Daoy (cell line): ENCODE results near the gene PDAP1. TPM values are rescaled to one million over a fixed set of nuclear protein-coding genes. Genes with fewer than 3 reads are reported as not detected.
"Not testable (repeated sequence)": the region's sequence is repeated elsewhere in the genome, so short reads cannot be mapped to it uniquely, and the experiment has no call there.

Experiments used
- DNase-seq: peaks from one replicate; pipeline ENCODE4 v3.0.0-alpha.2; 2015; ENCODE audit warnings: low read depth
- total RNA-seq: library from RNA; depleted of rRNA; stranded (reverse); fragments of >200 nt; shearing (Covaris generic); gene quantifications from 2 replicates; pipeline ENCODE4 v1.2.3, GENCODE V29; 2014; rRNA removed

The PDAP1 gene, protein sequence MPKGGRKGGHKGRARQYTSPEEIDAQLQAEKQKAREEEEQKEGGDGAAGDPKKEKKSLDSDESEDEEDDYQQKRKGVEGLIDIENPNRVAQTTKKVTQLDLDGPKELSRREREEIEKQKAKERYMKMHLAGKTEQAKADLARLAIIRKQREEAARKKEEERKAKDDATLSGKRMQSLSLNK
- 263 and 279 TPM in 2 replicates for total RNA-seq

DNA sequence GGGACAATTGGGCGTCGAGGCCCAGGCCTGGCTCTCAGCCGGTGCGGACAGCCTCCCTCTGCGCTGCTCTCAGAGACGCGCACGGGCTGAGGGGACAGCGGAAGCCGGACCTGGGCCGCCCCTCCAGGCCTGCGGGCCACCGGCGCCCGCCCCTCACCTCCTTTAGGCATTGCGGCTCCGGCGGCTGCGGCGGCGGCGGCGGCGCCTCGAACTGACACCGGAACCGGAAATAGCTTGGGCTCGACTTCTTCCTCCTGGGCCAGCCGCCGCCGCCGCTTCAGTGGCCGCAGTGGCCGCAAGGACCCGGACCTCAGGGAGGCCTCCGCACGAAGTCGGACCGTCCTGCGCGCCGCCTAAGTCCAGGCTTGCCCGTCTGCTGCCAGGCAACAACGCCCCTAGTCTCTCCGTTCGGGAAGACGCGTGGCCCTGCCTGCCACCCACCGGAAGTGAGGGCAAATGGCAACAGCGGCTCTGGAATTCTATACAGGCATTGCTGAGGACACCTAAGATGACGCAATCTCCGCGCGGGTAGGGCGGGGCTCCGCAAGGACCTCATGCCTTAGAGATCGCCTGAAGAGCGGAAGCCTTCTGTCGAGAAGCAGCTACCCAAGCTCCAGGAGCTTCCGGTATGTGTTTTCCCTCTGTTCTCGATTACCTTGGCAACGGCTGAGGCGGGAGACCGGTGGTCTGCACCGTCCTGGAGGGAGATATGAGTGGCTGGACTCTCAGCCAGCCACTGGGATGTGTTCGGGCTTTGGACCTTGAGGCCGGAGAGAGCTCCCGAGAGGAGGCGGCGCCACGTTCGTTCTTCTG lies at the start of gene PDAP1, which contains the start of gene BUD31:
Gene PDAP1, minus strand, starts transcription at position 219 of the 813 bp plus-strand sequence. Its CDS starts 49 bp downstream, at position 170.
Gene BUD31, plus strand, starts transcription at position 591 of the 813 bp plus-strand sequence. CDS start 2,124 bp downstream, outside the sequence.
- DNase-seq = peak; percentile 99

DNA sequence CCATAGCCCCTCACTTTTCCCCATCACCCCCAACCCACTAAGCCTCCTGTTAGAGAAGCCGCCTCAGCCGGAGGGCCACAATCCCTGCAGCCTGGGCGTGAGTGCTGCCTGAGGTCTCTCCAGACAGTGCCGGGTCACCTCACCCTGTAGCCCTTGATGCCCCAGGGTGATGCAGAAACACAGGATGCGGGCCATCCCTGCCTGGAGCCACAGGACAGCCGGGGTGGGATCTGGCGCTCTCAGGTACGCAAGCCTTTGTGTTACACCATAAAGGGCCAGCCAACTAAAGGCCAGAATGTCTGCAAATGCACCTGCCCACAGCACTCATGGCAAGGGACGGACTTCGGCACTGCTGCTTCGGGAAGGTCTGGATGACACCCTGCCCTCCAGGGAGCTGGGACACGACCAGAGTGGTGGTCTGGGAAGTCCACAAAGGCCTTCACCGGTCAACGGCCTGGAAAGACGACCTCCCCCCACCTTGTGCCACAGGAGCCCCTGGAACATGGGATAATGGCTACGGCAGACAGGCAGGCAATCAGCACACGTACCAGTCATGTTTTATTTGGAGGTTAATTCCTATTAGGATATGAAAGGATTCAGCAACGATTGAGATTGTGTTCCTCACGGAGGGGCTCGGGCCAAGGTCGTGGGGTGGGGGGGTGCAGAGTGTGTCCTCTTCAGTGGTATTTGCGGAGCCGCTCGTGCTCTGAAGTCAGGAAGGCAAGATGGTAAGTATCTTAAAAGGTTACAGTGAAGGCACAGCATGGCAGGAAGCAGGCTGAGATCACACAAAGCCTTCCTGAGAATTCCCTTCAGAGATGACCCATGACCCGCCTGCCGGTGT lies 49.5 kb upstream of the PDAP1 start:
- DNase-seq = no peak

DNA sequence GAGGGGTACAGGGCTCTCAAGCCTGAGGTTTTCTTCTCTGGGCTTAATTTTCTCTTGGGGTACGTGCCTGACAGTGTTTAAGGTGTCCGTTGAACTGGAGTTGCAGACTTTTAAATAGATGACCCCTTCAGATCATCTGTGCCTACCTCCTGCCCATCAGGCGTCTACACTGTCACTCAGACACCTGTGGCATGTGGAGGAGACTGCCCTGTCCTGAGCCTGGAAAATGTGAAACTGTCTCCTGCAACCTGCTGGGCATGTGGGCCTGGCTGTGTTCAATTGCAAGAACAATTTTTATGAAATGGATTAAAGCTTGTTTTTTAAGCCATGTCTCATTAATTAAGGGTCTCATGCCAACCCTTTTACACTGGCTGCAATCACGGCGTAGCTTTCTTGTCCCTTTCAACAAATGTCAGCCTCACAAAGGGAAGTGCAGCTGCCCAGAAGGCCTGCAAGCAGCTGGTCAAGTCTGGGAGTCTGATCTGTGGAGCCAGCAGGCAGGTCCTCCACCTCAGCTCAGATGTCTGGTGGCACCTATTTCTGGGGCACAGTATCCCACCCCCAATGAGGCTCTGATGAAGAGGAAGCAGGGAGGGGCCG lies 48.8 kb upstream of the PDAP1 start:
- no peak for DNase-seq

DNA sequence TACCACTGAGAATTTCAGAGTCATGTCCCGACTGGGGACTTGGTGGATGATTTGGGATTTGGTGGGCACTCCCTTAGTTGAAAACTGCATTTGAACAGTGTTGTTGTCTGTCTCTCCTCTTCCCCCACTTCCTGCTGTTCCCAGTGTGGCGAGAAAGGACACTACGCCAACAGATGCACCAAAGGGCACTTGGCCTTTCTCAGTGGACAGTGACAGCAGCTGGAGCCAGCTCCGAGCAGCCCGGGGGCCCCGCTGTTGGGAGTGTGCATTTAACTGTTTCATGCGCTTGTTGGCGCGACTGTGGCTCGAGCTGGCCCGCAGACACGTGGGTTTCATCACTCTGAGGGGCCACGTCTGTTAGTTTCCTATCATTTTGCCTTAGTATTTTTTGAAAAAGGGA lies 47.9 kb upstream of the PDAP1 start:
- no peak for DNase-seq

DNA sequence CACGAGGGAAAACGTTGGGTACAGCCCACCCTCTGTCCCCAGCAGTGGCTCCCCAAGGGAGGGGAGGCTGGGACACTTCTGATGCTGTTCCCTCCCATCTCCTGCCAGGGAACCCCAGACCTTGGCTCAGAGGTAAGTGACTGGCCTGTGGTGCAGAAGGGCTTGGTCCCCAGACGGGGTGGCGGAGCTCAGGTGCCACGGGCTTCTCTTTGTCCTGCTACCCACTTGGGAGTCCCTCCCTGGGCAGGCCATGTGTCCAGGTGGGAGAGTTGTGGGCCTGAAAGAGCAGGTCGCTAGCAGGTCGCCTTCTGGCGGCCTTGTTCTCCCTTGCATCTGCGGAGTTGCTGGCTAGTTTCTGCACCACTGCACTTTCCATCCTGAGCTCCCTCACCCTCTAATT lies 47.5 kb upstream of the PDAP1 start:
- no peak for DNase-seq

DNA sequence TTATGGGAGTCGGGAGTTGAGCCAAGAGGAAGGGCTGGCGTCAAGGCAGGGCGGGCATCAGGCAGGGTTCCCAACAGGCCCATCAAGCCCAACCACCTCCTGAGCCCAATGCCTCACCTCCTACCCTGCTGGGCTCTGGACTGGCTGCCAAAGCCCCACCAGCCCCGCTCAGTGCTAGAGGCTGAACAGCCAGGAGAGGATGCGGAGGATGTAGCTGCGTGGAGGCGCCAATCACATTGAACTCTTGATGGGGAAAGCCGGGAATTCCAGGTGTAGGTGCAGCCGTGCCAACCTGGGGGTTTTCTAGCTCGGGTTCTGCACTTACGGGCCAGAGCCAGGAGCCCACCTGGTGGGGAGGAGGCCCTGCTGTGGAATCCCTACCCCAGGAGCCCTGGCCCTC lies 44.7 kb upstream of the PDAP1 start:
- DNase-seq = no peak

DNA sequence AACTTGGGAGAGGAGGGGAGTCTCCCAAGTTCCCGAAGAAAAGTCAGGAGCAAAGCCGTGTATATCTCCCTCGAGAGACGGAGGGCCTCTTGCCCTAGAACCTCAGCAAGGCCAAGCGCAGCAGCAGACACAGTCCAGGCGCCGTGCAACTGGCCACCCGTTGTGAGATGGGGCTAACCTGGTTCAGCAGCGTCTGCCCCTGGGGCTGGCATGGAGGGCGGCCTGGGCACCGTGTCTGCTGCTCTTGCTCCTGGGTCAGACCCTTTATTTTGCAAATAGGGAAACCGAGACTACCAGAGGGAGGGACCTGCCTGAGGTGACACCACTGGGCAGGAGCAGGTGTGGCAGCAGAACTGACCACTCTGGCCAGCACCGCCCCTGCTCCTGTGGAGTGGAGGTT lies 44.1 kb upstream of the PDAP1 start:
- no peak for DNase-seq

DNA sequence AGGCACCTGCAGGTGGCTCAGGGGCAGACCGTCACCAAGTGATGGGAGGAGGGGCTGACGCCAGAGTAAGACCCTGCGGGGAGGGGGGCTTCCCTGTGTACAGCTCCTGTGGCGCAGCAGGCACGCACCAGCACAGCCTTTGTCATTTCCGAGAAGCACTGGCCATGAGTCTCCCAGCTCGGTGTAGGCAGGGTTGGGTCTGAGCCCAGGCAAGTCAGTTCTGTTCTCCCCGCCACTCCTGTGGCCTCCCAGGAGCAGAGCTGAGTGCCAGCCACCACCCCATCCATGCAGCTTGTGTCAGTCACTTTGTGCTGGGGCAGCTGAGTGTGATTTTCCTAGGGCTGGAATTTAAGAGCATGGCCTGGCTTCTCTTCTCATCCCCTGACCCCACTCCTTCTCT lies 43.5 kb upstream of the PDAP1 start:
- no peak for DNase-seq

DNA sequence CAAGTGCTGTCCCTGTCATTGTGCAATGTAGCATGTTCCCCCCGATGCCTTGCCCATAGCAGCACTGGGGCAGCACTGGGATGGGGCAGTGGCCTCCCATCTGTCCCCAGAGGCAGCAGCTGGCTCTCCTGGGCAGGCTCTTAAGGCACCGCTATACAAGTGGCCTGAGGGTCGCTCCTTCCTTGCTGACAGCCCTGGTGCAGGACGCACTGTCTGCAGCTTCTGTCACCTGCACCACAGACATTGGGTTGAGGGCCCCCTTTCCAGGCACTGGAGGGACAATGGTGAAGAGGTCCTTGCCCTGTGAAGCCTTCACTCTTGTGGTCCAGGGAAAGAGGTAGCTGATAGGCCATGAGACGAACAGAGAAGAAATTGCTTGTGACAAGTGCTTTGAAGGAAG lies 40.9 kb upstream of the PDAP1 start:
- DNase-seq = no peak

DNA sequence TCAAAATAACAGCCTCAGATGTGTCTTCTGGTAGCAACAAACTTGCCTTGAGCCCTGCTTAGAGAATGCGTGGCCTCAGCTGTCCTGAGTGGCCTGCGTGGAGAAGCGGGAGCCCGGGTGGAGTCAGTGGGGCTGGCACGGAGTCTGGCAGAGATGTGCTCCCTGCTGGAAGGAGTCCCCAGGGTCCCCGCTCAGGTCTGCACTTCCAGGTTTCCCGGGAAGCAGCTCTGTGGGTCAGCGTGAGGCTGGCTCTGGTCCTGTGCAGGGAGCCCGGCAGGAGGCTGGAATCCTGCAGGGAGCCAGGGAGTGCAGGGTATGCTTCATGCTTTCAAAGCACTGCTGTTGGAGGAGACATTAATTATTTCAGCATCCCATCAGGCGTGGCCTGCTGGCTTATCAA lies 40.5 kb upstream of the PDAP1 start:
- DNase-seq = no peak

DNA sequence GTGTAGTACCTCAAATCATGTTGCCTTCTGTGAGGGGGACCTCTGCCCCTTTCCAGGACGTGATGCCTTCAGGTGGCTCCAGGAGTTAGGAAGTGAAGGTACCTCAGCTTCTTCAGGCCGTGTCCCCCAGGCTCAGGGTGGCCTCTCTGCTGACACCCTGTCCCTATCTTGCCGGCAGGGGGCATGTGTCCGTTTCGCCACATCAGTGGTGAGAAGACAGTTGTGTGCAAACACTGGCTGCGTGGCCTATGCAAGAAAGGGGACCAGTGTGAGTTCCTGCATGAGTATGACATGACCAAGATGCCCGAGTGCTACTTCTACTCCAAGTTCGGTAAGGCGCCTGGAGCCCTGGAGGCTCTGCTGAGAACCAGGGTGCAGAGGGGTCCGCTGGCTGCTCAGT lies 39.5 kb upstream of the PDAP1 start:
- DNase-seq = peak; percentile 58

DNA sequence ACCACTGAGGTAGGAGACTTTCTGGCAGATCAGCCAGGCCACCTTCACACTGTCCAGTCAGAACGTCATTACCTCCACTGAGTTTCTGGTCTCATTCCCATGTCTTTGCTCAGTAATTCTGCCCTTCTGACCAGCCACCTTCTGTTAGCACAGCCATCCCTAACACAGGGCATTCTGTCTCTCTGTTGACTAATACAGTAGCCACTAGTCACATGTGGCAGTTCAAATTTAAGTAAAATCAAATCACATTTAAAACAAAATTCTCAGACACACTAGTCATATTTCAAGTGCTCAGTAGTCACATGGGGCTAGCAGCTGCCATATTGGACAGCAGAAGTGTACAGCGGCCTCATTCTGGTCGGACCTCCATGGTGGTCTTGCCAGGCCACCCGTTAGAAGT lies 37.7 kb upstream of the PDAP1 start:
- no peak for DNase-seq

DNA sequence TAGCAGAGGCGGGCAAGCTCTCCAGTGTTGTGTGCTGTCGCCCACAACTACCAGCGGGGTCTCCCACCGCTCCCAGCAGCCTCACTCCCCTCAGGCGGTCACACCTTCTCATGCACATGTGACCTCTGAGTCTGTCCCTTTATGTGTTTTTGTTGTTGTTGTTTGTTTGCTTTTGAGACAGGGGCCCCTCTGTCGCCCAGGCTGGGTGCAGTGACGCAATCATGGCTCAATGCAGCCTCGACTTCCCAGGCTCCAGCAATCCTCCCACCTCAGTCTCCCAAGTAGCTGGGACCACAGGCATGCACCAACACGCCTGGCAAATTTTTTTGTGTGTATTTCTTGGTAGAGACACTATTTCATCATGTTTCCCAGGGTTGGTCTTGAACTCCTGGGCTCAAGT lies 31.8 kb upstream of the PDAP1 start:
- no peak for DNase-seq

DNA sequence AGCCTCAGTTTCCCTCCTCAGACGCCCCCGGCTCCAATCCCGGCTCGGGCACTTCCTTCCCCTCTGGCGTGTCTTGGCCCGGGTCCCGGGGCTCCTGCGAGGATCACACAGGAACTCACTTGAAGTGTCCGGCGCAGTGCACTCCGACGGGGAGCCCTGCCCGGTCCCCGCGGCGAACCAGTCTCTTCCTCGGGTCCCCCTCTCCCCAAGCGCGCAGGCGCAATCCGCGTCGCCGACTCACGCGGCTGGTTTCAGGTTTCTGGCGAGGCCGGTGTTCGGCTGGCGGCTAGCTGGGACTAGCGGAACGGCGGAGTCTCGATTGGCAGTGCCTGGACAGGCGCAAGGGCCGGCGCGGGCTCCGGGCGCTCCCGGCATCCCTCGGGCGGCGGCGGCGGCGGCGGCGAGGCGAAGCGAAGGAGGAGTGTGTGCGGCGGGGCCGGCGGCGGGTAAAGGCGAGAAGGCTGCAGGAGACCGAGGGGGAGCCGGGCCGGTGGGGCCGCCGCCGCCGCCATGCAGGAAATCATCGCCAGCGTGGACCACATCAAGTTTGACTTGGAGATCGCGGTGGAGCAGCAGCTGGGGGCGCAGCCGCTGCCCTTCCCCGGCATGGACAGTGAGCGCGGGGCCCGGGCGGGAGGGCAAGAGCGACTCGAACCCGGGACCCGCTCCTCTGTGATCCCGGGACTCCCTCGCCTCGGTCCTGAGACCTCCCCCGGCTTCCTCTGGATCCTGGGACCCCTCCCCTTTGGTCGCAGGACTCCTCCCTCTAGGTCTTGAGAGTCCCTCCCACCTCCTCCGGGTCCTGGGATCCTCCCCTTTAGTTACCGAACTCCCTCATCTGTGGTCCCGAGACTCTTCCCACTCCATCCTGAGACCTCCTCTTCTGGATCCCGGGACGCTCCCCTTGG lies 30.4 kb upstream of the PDAP1 start, which contains the start of the genes CPSF4 and PTCD1:
Gene CPSF4, plus strand, starts transcription at position 371 of the 908 bp plus-strand sequence. Its CDS starts 140 bp downstream, at position 511.
Gene PTCD1, minus strand, starts transcription at position 226 of the 908 bp plus-strand sequence. CDS start 3,556 bp downstream, outside the sequence.
- DNase-seq = peak; percentile 100

DNA sequence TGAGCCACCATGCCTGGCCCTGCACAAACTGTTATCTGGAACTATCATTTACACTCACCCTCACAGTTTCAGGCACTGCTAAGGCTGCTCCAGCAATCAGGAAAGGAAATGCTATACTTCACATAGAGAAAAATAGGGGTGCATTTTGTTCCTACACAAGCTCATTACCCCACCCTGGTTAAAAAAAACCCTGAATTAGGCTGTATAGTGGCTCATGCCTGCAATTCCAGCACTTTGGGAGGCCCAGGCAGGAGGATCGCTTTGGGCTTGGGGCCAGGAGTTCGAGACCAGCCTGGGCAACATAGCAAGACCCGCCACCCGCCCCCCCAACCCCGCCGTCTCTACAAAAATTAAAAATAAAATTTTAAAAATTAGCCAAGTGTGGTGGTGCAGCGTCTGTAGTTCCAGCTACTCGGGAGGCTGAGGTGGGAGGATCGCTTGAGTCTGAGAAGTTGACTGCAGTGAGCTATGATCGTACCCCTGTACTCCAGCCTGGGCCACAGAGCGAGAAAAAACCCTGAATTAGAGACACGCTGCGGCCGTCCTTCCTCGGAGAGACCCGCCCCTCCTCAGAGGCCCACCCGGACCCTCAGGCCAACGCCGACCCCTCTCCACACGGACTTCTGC lies 29.7 kb upstream of the PDAP1 start:
- DNase-seq = no peak

DNA sequence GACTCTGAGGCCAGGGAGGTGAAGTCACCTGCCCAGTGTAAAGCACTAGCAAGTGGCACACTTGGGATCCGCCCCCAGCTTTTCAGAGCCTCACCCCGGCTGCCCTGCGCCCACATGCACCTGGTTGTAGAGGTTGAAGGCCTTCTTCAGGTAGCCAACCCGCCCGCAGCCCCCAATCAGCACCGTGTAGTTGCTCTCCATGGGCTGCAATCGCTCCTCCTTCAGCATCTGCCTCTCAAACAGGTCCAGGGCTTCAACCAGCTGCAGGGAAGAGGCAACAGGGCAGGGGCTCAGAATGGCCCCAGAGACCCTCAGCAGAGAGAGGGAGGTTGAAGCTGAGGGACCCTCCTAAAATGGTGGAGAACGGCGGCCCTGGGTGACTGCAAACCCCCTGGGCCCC lies 24.8 kb upstream of the PDAP1 start:
- DNase-seq = no peak

DNA sequence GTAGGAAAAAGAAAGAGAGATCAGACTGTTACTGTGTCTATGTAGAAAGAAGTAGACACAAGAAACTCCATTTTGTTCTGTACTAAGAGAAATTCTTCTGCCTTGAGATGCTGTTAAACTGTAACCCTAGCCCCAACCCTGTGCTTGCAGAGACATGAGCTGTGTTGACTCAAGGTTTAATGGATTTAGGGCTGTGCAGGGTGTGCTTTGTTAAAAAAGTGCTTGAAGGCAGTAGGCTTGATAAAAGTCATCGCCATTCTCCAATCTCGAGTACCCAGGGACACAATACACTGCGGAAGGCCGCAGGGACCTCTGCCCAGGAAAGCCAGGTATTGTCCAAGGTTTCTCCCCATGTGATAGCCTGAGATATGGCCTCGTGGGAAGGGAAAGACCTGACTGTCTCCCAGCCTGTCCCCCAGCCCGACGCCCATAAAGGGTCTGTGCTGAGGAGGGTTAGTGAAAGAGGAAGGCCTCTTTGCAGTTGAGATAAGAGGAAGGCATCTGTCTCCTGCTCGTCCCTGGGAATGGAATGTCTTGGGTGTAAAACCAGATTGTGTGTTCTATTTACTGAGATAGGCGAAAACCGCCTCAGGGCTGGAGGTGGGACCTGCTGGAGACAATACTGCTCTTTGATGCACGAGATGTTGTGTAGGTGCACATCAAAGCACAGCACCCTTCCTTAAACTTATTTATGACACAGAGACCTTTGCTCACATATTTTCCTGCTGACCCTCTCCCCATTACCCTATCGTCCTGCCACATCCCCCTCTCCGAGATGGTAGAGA lies 23.6 kb upstream of the PDAP1 start:
- DNase-seq = not testable (repeated sequence)

DNA sequence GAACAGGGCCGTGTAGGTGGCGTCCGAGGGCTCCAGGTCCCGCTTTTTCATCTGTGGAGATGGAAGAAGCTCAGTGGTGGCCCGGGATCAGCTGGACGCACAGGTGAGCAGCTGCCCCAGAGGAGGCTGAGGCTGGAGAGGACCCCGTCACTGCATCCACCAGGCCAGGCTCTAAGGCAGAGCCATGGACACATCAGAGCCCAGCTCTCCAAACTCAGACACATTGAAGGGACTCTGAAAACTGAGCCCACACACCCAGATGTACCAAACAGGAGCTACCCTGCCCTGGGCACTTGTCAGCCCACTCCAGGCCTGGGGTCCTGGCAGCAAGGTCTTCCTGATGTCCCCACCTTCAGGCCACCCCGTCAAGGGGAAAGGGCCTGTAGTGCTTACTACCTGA lies 21.4 kb upstream of the PDAP1 start:
- DNase-seq = no peak

DNA sequence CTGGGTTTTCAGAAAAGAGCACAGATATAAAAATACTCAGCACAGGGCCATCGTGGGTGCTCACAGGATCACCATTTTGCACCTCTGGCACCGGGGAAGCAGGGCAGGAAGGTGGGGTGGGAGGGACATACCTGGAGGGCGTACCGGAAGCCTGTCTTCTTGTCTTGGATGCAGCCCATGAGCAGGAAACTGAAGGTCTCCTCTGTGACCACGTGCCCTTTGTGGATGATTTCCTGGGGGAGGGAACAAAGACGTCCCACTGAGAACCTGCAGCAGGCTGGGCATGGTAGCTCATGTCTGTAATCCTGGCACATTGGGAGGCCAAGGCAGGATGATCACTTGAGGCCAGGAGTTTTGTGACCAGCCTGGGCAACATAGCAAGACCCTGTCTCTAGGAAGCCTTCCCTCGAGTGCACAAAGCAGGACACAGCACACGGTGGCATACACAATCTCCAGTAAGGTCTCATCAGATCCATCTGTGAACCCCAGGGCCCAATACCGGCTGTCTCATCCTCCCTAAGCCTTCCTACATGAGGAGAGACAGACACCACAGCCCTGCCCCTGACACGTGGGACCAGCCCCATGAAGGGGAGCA lies 20.7 kb upstream of the PDAP1 start:
- DNase-seq = no peak
